ENCODE measurements around the gene EXOC7.
"Not testable (repeated sequence)": the region's sequence is repeated elsewhere in the genome, so short reads cannot be mapped to it uniquely, and the experiment has no call there.

The EXOC7 gene

GRCh38 chr17:76088868-76089576, 14.6 kb downstream of the EXOC7 start:
- DNase-seq = no peak

GRCh38 chr17:76088041-76088867, 15.3 kb downstream of the EXOC7 start:
- no peak for DNase-seq

DNA sequence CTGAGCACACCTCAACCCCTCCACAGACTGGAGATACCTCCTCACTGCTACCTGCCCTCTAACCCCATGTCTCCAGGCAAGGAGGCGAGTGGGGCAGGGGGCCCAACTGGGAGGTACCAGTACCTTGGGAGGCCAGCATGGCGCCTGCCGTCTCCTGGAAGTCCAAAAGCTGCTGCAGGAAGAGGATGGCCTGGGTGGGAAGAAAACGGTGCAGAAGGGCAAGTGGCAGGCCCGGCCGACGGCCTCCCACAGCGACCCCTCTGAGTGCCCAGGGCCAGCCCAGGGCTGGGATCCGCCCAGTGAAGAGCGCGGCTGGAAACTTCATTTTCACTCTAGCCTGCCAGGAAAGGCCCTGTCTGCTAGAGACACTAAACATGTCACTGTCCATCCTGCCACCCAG, 16.1 kb downstream of the EXOC7 start:
- DNase-seq = no peak

GRCh38 chr17:76086384-76086783, 17.2 kb downstream of the EXOC7 start:
- no peak for DNase-seq

DNA sequence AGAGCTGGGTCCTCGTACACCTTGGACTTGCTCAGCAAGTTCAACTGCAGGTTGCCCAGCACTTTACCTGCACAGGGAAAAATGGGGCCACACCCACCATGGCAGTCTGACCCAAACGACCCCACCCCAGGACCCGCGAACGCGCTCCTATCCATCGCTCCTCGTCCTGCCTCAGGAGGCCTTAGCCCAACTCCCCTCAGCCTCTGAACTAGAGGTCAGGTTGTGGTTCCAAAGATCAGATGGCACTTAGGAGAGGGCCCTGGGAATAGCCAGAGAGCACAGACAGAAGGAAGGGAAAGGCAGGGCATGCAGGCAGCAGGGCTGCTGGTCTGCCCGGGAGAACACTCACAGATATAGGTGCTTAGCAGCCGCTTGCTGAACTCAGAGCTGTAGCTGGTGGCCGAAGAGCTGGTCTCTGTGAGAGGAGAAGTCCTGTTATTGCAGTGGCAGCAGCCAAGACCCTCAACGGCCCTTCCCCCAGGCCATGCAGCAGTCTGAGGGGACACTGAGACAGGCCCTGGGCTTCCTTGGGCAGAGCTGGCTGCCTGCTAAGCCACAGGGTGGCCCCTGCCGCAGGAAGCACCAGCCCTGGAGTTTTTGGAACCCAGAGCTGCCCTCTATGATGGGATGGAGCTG, 17.7 kb downstream of the EXOC7 start:
- DNase-seq = no peak

DNA sequence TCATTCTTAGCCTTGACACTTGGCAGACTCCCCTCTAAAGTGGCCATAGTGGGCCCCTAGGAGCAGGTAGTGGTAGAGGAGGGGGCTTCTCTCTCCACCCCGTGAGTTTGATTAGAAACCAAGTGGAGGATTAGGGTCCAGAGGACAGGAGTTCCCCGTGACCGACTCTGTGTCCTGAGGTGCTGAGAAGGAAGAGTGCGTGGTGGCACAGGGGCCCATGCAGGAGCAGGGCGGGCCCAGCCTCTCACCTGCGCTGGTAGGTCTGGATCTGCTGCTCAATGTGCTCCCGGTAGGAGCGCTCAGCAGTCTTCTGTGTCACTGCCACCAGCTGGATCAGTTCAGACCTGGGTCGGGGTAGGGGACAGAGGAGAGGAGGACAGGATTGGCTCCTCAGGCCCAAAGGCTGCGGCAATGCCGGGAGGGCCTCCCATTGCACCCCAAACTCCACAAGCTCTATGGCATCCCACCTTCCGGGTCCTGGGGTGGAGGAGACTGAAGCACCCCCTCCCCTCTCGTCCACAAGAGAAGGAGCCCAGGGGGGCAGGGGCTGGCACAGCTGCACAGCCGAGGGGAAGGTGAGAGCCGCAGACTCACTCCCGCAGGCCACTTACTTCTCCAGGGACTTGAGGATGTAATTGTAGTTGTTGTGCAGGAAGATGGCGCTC, 18.4 kb downstream of the EXOC7 start:
- no peak for DNase-seq

DNA sequence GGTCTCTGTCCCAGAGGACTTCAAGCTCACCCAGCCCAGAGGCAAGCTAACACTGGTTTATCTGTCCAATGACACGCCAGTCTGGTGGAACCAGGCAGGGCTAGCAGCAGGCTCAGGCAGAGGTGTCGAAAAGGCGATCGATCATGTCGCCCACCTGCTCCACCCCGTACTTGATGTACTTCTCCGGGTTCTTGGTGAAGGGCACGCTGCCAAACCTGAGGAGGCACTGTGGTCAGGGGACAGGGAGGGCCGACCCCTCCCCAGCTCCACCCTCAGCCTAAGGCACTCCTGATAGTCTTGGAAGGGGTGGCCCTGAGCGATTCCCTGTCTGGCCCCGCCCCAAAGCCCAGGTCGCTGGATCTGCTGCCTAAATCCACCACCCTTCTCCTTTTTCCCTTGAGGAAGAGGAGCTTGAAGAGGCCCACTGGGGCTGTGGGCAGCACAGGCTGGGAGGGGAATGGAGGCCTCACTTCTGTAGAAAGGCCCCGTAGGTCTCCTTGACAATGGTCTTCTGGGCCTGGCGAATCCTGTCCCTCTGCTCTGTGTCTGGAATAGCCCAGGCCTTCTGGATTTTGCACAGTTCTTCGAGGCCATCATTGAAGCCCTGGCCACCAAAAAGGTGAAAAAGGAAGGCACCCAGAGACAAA, 19.9 kb downstream of the EXOC7 start:
- no peak for DNase-seq

- no peak for DNase-seq
These were observed 21.0 kb downstream of the EXOC7 start for GRCh38 chr17:76082326-76083251.

GRCh38 chr17:76081295-76082210, 22.0 kb downstream of the EXOC7 start:
- no peak for DNase-seq

- no peak for DNase-seq
These were observed 22.8 kb downstream of the EXOC7 start for GRCh38 chr17:76080768-76081287.

GRCh38 chr17:76079956-76080767, 23.4 kb downstream of the EXOC7 start:
- no peak for DNase-seq

DNA sequence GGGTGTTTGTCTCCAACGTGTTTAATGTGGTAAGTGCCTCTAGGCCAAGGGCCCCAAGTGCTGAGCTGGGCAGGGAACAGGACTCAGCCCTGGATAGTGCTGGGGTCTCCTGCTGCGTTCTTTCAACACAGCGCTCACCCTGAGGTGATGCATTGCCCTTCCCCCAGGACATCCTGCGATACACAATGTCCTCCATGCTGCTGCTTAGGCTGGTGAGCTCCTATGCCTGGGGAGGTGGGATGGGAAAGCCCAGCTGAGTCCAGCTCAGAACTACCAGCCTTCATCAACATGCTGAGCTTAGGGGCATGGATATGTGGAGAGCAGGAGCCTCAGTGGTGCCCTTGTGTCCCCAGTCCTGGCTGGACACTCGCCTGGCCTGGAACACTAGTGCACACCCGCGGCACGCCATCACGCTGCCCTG, 24.0 kb downstream of the EXOC7 start:
- no peak for DNase-seq

DNA sequence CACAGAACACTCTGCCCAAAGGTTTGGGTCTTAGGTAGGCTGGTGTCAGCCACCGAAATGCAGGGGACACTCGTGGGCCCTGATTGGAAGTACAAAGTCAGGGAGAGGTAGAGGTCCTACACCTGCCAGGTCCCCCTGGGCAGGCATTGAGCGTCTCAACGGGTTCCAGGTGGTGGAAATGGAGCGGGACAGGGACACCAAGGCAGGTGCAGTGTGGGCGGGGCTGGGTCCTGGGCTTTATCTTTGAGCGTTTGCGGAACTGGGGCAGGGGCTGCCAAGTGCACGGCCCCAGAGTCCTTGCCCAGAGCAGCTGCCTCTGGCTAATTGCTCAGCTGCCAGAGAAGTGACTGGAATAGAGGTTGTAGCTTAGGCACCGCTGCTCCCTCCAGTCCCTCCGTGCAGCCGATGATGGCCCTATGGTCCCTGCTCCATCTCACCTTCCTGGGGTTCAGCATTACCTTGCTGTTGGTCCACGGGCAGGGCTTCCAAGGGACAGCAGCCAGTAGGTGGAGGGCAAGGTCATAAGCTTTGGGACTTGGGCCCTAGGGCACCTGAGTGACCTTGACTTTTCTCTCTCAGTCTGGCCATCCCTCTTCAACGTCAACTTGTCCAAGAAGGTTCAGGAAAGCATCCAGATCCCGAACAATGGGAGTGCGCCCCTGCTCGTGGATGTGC, 24.6 kb downstream of the EXOC7 start, which contains the start of gene ZACN:
Gene ZACN, plus strand, starts transcription at position 323 of the 675 bp plus-strand sequence. Its CDS starts 83 bp downstream, at position 406.
- DNase-seq = no peak

DNA sequence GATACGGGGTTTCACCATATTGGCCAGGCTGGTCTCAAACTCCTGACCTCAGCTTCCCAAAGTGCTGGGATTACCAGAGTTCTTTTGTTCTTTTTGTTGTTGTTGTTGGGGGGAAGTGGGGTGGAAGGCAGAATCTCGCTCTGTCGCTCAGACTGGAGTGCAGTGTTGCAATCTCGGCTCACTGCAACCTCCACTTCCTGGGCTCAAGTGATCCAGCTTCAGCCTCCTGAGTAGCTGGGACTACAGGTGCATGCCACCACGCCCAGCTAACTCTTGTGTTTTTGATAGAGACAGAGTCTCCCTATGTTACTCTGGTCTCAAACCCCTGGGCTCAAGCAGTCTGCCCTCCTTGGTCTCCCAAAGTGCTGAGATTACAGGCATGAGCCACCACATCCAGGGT, 25.2 kb downstream of the EXOC7 start:
- not testable (repeated sequence) for DNase-seq

DNA sequence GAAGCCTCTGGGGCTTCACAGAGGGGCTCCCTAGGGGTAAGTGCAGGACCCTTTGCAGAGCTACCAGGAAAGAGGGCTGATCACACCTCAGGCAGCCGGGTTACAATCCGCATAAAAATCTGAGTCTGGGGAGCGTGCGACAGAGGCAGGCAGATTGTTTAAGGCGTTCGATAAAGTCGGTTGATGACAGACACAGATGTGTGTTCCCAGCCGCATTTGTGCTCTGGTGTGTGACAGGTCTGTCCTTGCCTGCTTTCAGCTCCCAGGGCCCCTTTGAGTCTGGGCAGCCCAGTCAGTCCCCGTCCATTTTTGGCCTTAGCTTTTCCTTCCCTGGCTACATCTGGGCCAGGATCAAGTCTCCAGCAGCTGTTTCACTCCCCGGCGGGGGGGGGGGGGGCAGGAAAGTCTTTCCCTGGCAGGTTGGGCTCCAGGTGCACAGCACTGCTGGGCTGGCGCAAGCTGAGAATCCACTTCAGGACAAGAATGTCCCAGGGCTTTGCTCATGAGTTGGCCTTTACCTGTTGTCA, 25.9 kb downstream of the EXOC7 start:
- DNase-seq = no peak

DNA sequence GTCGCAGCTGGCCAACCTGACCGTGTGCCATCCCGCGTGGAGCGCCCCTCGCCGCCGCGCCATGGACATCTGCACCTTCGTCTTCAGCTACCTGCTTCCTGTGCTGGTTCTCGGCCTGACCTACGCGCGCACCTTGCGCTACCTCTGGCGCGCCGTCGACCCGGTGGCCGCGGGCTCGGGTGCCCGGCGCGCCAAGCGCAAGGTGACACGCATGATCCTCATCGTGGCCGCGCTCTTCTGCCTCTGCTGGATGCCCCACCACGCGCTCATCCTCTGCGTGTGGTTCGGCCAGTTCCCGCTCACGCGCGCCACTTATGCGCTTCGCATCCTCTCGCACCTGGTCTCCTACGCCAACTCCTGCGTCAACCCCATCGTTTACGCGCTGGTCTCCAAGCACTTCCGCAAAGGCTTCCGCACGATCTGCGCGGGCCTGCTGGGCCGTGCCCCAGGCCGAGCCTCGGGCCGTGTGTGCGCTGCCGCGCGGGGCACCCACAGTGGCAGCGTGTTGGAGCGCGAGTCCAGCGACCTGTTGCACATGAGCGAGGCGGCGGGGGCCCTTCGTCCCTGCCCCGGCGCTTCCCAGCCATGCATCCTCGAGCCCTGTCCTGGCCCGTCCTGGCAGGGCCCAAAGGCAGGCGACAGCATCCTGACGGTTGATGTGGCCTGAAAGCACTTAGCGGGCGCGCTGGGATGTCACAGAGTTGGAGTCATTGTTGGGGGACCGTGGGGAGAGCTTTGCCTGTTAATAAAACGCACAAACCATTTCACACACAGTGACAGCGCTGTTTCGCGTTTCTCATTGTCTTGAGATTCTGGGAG, 26.6 kb downstream of the EXOC7 start:
- DNase-seq = no peak
